ENCODE measurements around the gene C10orf105.

Gene C10orf105

DNA sequence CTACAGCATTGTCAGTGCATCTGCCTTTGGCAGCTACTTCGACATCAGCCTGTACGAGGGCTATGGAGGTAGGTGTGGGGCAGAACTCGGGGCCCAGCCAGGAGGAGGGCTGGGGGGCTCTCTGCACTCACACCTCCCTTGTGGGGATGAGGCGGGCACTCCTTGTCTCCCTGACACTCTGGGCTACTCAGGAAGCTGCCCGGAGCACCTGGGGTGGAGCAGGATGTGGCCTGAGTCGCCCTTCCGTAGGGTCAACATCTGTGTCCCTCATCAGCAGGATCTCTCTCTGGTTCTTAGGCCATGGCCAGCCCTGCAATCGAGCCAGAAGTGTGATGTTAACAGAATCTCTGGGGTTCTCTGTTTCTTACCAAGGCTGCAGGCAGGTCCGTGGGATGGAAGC lies 40.2 kb downstream of the C10orf105 start:
- TF ChIP-seq POLR2AphosphoS5 (IDR thresholded peaks at IDR 0.05; ENCODE audit: low read depth, low read length) (no peak), TAF1 (IDR thresholded peaks at IDR 0.05; ENCODE audit: borderline replicate concordance, insufficient read depth, low read length) (no peak), FOXP2 (optimal IDR thresholded peaks at IDR 0.05; ENCODE audit: borderline replicate concordance, extremely low read depth, extremely low read length, insufficient read depth) (no peak)
- TF ChIP-seq, protein P1, sequence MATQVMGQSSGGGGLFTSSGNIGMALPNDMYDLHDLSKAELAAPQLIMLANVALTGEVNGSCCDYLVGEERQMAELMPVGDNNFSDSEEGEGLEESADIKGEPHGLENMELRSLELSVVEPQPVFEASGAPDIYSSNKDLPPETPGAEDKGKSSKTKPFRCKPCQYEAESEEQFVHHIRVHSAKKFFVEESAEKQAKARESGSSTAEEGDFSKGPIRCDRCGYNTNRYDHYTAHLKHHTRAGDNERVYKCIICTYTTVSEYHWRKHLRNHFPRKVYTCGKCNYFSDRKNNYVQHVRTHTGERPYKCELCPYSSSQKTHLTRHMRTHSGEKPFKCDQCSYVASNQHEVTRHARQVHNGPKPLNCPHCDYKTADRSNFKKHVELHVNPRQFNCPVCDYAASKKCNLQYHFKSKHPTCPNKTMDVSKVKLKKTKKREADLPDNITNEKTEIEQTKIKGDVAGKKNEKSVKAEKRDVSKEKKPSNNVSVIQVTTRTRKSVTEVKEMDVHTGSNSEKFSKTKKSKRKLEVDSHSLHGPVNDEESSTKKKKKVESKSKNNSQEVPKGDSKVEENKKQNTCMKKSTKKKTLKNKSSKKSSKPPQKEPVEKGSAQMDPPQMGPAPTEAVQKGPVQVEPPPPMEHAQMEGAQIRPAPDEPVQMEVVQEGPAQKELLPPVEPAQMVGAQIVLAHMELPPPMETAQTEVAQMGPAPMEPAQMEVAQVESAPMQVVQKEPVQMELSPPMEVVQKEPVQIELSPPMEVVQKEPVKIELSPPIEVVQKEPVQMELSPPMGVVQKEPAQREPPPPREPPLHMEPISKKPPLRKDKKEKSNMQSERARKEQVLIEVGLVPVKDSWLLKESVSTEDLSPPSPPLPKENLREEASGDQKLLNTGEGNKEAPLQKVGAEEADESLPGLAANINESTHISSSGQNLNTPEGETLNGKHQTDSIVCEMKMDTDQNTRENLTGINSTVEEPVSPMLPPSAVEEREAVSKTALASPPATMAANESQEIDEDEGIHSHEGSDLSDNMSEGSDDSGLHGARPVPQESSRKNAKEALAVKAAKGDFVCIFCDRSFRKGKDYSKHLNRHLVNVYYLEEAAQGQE (IDR thresholded peaks at IDR 0.05; ENCODE audit: insufficient read depth in 1 of 2, low read depth in 2 of 2, low read length in 2 of 2), result no peak

DNA sequence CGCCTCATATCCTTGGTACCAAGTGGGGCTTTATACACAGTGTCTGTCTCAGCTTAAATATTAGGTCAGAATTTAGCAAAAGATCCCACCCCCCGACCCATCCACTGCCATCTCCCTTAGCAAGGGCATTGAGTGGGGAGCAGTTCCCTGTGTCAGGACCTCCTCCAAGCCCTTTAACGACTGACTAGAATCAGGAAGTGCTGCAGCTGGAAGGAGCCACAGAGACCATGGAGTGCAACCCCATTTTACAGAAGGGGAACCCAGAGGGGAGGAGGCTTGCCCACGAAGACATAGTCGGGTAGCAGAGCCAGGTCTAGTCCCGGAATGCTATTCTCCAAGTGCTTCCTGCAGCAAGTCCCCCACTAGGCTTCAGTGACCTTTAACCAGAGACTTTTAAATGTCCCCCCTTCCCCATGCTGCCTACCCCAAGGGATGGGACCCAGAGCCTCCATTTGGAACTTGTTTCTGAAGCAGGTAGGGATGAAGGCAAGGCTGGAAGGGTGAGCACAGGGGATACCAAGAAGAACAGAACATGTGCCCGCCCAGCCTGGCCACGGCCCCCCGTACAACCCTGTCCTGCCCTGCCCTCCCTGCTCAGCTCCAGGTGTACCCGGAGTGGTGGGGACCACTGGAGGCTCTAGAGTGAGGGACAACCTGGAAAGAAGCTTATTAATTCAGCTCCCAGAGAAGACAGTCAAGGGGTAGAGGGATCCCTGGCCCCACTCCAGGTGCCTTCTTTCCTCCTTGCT lies 41.3 kb downstream of the C10orf105 start:
- TF ChIP-seq, protein P1 (IDR thresholded peaks at IDR 0.05; ENCODE audit: insufficient read depth in 1 of 2, low read depth in 2 of 2, low read length in 2 of 2), result no peak
- TF ChIP-seq TAF1 (IDR thresholded peaks at IDR 0.05; ENCODE audit: borderline replicate concordance, insufficient read depth, low read length) (no peak), FOXP2 (optimal IDR thresholded peaks at IDR 0.05; ENCODE audit: borderline replicate concordance, extremely low read depth, extremely low read length, insufficient read depth) (no peak), POLR2AphosphoS5 (IDR thresholded peaks at IDR 0.05; ENCODE audit: low read depth, low read length) (no peak), SIN3A (IDR thresholded peaks at IDR 0.05; ENCODE audit: borderline replicate concordance, insufficient read depth, low read length) (no peak)

DNA sequence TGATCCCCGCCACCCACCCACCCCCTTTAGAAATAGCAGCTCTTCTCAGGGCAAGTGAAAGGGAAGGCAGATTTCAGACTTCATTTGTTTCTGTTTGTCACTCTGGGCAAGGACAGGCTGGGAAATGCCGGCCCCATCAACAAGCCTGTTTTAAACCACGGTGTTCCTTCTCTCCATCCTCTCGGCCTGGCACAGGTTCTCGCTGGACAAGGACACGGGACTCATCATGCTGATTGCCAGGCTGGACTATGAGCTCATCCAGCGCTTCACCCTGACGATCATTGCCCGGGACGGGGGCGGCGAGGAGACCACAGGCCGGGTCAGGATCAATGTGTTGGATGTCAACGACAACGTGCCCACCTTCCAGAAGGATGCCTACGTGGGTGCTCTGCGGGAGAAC lies 42.3 kb downstream of the C10orf105 start:
- TF ChIP-seq, protein P1 (IDR thresholded peaks at IDR 0.05; ENCODE audit: insufficient read depth in 1 of 2, low read depth in 2 of 2, low read length in 2 of 2), result no peak
- TF ChIP-seq FOXP2 (optimal IDR thresholded peaks at IDR 0.05; ENCODE audit: borderline replicate concordance, extremely low read depth, extremely low read length, insufficient read depth) (no peak), POLR2AphosphoS5 (IDR thresholded peaks at IDR 0.05; ENCODE audit: low read depth, low read length) (no peak), SIN3A (IDR thresholded peaks at IDR 0.05; ENCODE audit: borderline replicate concordance, insufficient read depth, low read length) (no peak), TAF1 (IDR thresholded peaks at IDR 0.05; ENCODE audit: borderline replicate concordance, insufficient read depth, low read length) (no peak)

DNA sequence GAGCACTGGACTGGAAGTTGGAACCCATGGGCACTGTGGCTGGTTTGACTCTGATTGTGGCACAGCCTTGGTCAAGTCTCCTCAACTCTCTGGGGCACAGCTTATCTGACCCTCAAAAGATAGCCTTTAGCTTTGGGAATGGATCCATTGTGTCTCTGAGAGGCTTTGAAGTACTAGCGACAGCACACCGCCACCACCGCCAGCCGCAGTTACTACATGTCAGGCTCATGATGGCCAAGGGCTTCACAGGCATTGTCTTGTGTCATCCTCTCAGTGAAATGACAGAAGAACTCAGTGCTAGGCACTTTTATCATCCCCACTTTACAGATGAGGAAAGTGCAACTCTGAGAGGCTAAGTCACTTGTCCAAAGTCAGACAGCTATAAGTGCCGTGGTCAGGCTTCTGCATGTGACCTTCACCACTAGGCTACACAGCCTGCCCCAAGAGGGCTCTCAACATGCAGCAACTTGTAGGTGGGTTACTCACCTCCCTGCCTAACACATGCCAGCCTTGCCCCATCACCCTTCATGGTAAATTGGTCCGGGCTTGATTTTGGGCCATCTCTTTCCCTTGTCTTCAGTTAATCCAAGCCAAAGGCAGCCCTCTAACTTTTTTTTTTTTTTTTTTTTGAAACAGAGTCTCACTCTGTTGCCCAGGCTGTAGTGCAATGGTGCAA lies 44.1 kb downstream of the C10orf105 start:
- TF ChIP-seq TAF1 (IDR thresholded peaks at IDR 0.05; ENCODE audit: borderline replicate concordance, insufficient read depth, low read length) (no peak), POLR2AphosphoS5 (IDR thresholded peaks at IDR 0.05; ENCODE audit: low read depth, low read length) (no peak), SIN3A (IDR thresholded peaks at IDR 0.05; ENCODE audit: borderline replicate concordance, insufficient read depth, low read length) (no peak), FOXP2 (optimal IDR thresholded peaks at IDR 0.05; ENCODE audit: borderline replicate concordance, extremely low read depth, extremely low read length, insufficient read depth) (no peak)
- TF ChIP-seq, protein P1 (IDR thresholded peaks at IDR 0.05; ENCODE audit: insufficient read depth in 1 of 2, low read depth in 2 of 2, low read length in 2 of 2), result no peak
